GM12872 (cell line): ENCODE results near the gene PELI2.

Experiments
- TF ChIP-seq, protein P1 (sequence below): IDR thresholded peaks from 3 replicates; pipeline ENCODE4 v1.5.1; 2011; ENCODE audit warnings: low read depth, mild to moderate bottlenecking, low read length, moderate library complexity; ENCODE audit not compliant: insufficient read depth

Gene PELI2

DNA sequence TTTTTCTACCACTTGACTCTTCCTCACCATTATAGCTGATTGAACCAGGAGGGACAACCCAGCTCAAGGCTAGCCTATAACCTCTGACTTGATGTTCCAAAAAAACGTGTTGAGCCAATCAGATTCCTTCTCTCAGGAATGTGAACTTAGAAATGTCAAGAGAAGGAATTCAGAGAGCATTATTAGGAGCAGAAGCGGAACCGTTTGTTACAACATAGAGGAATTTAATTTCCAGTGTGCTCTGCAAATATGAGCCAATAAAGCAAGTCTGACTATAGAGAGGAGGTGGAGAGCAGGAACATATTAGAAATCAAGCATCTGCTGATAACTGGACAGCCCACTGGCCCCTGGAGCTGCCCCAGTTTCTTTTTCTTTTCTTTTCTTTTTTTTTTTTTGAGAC, 15.3 kb upstream of the PELI2 start:
- TF ChIP-seq, protein P1, sequence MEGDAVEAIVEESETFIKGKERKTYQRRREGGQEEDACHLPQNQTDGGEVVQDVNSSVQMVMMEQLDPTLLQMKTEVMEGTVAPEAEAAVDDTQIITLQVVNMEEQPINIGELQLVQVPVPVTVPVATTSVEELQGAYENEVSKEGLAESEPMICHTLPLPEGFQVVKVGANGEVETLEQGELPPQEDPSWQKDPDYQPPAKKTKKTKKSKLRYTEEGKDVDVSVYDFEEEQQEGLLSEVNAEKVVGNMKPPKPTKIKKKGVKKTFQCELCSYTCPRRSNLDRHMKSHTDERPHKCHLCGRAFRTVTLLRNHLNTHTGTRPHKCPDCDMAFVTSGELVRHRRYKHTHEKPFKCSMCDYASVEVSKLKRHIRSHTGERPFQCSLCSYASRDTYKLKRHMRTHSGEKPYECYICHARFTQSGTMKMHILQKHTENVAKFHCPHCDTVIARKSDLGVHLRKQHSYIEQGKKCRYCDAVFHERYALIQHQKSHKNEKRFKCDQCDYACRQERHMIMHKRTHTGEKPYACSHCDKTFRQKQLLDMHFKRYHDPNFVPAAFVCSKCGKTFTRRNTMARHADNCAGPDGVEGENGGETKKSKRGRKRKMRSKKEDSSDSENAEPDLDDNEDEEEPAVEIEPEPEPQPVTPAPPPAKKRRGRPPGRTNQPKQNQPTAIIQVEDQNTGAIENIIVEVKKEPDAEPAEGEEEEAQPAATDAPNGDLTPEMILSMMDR = no peak

DNA sequence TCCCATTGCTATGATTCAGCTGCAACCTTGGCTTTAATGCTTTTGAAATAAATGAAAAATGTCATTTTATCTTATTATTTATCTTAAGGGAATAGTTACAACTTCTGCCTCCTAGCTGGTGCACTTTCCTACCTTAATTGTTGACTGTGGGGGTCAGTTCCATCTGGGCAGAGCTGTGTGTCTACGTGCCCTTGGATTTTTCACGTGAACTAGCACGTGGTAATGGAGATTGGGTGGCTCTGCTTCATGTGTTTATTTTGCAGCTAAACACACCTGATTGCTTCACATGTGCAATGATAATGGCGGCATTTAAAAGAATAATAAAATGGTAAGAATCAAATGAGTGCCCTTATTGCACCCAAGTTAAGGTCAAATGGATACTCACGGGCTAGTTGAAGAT, 10.6 kb upstream of the PELI2 start:
- TF ChIP-seq, protein P1 = no peak

DNA sequence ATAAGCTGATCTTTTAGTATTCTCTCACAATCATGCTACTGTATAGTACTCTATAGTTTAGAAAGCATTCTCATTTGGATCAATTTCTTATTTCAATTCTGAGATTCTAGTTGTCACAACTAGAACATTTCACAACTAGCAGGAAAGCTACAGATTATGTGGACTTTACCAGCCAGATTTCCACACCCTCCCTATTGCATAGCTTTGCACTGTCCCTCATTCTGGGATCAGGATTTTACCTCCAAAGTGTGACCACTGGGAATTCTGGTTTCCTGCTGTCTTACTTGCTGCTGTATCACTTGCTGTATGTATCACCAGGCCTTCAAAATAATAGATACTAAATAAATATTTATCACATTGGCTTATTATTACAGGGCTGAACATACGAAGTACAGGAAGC, 10.2 kb upstream of the PELI2 start:
- TF ChIP-seq, protein P1 = no peak

- TF ChIP-seq, protein P1 = no peak
Measured at GRCh38 chr14:56112781-56113180, 5.4 kb upstream of the PELI2 start.

DNA sequence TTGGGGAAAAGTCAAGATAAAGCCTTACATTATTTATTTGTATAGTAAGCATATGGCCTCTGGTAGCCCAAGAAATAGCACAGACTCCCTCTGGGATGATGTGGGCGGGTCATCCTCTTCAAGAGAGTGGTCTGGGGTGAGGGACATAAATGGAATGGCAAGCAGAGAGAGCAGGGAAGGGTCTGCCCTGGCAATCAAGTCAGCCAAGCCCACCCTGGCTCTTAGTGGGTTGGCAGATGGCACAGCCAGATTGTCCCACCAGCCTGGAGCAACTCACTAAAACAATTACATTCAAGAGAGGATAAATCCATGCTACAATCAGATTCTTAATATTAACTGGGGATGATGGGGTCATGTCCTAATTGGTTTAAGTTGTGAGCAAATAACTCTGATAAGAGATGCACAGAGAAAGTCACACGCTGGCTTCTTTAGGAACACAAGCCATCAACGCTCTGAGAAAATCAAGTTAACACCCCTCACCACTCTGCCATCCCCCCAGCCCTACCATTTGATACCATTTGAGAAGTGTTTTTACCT, 2.8 kb upstream of the PELI2 start:
- TF ChIP-seq, protein P1 = no peak

GRCh38 chr14:56115976-56116893, 2.0 kb upstream of the PELI2 start:
- TF ChIP-seq, protein P1 = no peak

- TF ChIP-seq, protein P1 = no peak
Measured at GRCh38 chr14:56118611-56119181, 485 bp downstream of the PELI2 start.
